Neutrophil (primary cell): Measurements from ENCODE around the gene ARF3.

Source experiments
- H3K27ac ChIP-seq: fragments of 200-600 bp; sonication (generic); 2 replicates; pipeline ENCODE4 v1.5.1; 2016; ENCODE audit warnings: mild to moderate bottlenecking, moderate library complexity
- H3K27me3 ChIP-seq: fragments of 200-600 bp; sonication (generic); 2 replicates; pipeline ENCODE4 v1.6.0; 2016; ENCODE audit warnings: mild to moderate bottlenecking
- H3K36me3 ChIP-seq: fragments of 200-600 bp; sonication (generic); 2 replicates; pipeline ENCODE4 v1.5.1; 2017
- H3K4me1 ChIP-seq, 2 experiments: fragments of 200-600 bp in 1 of 2; sonication (generic) in 1 of 2; 1 replicate in 1 of 2; 2 replicates in 1 of 2; pipeline versions ENCODE4 v1.5.1 to v1.6.1; 2013 to 2016; ENCODE audit warnings: low read depth in 1 of 2, low read length in 1 of 2, mild to moderate bottlenecking in 1 of 2, moderate library complexity in 1 of 2; ENCODE audit not compliant: control insufficient read depth in 1 of 2, insufficient read depth in 1 of 2
- H3K4me3 ChIP-seq, 2 experiments: fragments of 200-600 bp in 1 of 2; sonication (generic) in 1 of 2; 1 replicate in 1 of 2; 2 replicates in 1 of 2; pipeline ENCODE4 v1.5.1; 2013 to 2016; ENCODE audit warnings: low read depth in 1 of 2, low read length in 1 of 2, mild to moderate bottlenecking in 1 of 2, moderate library complexity in 1 of 2
- H3K9me3 ChIP-seq: fragments of 200-600 bp; sonication (generic); 2 replicates; pipeline ENCODE4 v1.5.1; 2016
- CTCF ChIP-seq: fragments of 200-600 bp; sonication (generic); IDR thresholded peaks from 2 replicates; pipeline ENCODE4 v1.5.1; 2016; ENCODE audit warnings: antibody characterized with exemption

ARF3 gene

GRCh38 chr12:48977290-48978281, 20.3 kb upstream of the ARF3 start:
- H3K9me3 ChIP-seq: no peaks in the 10 kb centered on the region
- TF ChIP-seq CTCF: peak; percentile 66
- H3K27ac ChIP-seq: no peak overlapping the region
- H3K4me1 ChIP-seq: peaks cover 41% of the 10 kb centered on the region in 2 experiments
- peaks cover 100% of the 10 kb centered on the region for H3K27me3 ChIP-seq
- H3K4me3 ChIP-seq: peak overlapping the region in 1 of 2 experiments; percentile 35
- no peaks in the 10 kb centered on the region for H3K36me3 ChIP-seq

GRCh38 chr12:48973941-48974673, 16.8 kb upstream of the ARF3 start:
- Histone ChIP-seq H3K27ac (no peak overlapping the region), H3K9me3 (no peaks in the 10 kb centered on the region), H3K4me3 (no peak overlapping the region), H3K4me1 (peaks cover 26 to 34% of the 10 kb centered on the region in 2 experiments), H3K36me3 (no peaks in the 10 kb centered on the region), H3K27me3 (peaks cover 100% of the 10 kb centered on the region)
- TF ChIP-seq CTCF: peak; percentile 37

- H3K4me1 ChIP-seq: peaks cover 21 to 28% of the 10 kb centered on the region in 2 experiments
- no peak overlapping the region for H3K27ac ChIP-seq
- H3K27me3 ChIP-seq: peaks cover 100% of the 10 kb centered on the region
- no peaks in the 10 kb centered on the region for H3K9me3 ChIP-seq
- no peak for TF ChIP-seq CTCF
- H3K36me3 ChIP-seq: no peaks in the 10 kb centered on the region
- no peak overlapping the region for H3K4me3 ChIP-seq
These were observed 16.2 kb upstream of the ARF3 start for GRCh38 chr12:48973531-48973930.

GRCh38 chr12:48972952-48973483, 15.7 kb upstream of the ARF3 start:
- H3K27ac ChIP-seq: no peak overlapping the region
- H3K4me3 ChIP-seq: no peak overlapping the region
- peaks cover 17 to 23% of the 10 kb centered on the region in 2 experiments for H3K4me1 ChIP-seq
- no peaks in the 10 kb centered on the region for H3K36me3 ChIP-seq
- peaks cover 100% of the 10 kb centered on the region for H3K27me3 ChIP-seq
- TF ChIP-seq CTCF: no peak
- no peaks in the 10 kb centered on the region for H3K9me3 ChIP-seq

- H3K36me3 ChIP-seq: no peaks in the 10 kb centered on the region
- H3K4me3 ChIP-seq: no peak overlapping the region
- H3K27me3 ChIP-seq: peaks cover 100% of the 10 kb centered on the region
- no peak for TF ChIP-seq CTCF
- peaks cover 12 to 18% of the 10 kb centered on the region in 2 experiments for H3K4me1 ChIP-seq
- H3K27ac ChIP-seq: no peak overlapping the region
- no peaks in the 10 kb centered on the region for H3K9me3 ChIP-seq
These were observed 15.1 kb upstream of the ARF3 start for GRCh38 chr12:48972213-48972951.
